NCI-H2029 treated with DMSO at 0.1 percent for 48 hours (cell line): ENCODE data around the gene STUB1.

ENCODE experiments used
- DNase-seq: peaks from one replicate; lab custom pipeline; 2025; lab: John Stamatoyannopoulos, UW

Gene STUB1

GRCh38 chr16:725463-726187 lies 45.4 kb downstream of the STUB1 start:
- no peak for DNase-seq

- DNase-seq = no peak
Observed at GRCh38 chr16:726188-726437, 45.9 kb downstream of the STUB1 start.

- DNase-seq = no peak
Observed at GRCh38 chr16:726438-727290, 46.5 kb downstream of the STUB1 start, which contains the start of the genes CCDC78 and HAGHL. Gene CCDC78 (minus strand): TSS chr16:726443. CDS start chr16:726367, 76 bp downstream. Gene HAGHL (plus strand): TSS chr16:727106. CDS start chr16:727510, 404 bp downstream.

GRCh38 chr16:727291-727977 lies 47.2 kb downstream of the STUB1 start:
- DNase-seq = no peak

GRCh38 chr16:728131-728889 lies 48.1 kb downstream of the STUB1 start:
- no peak for DNase-seq

- no peak for DNase-seq
Observed at GRCh38 chr16:728890-729744, 48.9 kb downstream of the STUB1 start.

GRCh38 chr16:729768-730665 lies 49.8 kb downstream of the STUB1 start:
- no peak for DNase-seq

- DNase-seq = no peak
Observed at GRCh38 chr16:730666-731509, 50.7 kb downstream of the STUB1 start.

GRCh38 chr16:732332-732731 lies 52.1 kb downstream of the STUB1 start:
- DNase-seq = no peak
